Thyroid gland (tissue), 4 donors: ENCODE results near the gene CFAP46.

Source experiments
- POLR2A ChIP-seq, 2 donors: fragments of 450-650 bp; IDR thresholded peaks; one replicate each; pipeline ENCODE4 v1.6.1; 2017; ENCODE audit warnings: antibody characterized with exemption in 2 of 2, mild to moderate bottlenecking in 2 of 2, moderate library complexity in 1 of 2
- TF ChIP-seq, protein P1 (sequence below), 6 experiments: fragments of 200-600 bp in 3 of 6; fragments of 450-650 bp in 3 of 6; sonication (generic) in 3 of 6; IDR thresholded peaks; one replicate each; pipeline ENCODE4 v1.5.1; 2016 to 2019; ENCODE audit warnings: antibody characterized with exemption in 6 of 6, mild to moderate bottlenecking in 2 of 6, inconsistent platforms in 1 of 6, moderate library complexity in 1 of 6

DNA sequence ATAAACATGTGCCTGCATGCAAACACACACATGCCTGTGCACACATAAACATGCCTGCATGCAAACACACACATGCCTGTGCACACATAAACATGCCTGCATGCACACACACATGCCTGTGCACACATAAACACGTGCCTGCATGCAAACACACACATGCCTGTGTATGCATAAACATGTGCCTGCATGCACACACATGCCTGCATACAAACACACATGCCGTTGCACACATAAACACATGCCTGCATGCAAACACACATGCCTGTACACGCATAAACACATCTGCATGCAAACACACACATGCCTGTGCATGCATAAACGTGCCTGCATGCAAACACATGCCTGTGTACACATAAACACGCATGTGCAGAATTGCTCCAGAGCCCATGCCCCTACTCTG, 178.8 kb downstream of the CFAP46 start:
- TF ChIP-seq, protein P1, sequence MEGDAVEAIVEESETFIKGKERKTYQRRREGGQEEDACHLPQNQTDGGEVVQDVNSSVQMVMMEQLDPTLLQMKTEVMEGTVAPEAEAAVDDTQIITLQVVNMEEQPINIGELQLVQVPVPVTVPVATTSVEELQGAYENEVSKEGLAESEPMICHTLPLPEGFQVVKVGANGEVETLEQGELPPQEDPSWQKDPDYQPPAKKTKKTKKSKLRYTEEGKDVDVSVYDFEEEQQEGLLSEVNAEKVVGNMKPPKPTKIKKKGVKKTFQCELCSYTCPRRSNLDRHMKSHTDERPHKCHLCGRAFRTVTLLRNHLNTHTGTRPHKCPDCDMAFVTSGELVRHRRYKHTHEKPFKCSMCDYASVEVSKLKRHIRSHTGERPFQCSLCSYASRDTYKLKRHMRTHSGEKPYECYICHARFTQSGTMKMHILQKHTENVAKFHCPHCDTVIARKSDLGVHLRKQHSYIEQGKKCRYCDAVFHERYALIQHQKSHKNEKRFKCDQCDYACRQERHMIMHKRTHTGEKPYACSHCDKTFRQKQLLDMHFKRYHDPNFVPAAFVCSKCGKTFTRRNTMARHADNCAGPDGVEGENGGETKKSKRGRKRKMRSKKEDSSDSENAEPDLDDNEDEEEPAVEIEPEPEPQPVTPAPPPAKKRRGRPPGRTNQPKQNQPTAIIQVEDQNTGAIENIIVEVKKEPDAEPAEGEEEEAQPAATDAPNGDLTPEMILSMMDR (IDR thresholded peaks at IDR 0.05), result no peak
- TF ChIP-seq POLR2A (IDR thresholded peaks at IDR 0.05), result no peak
